ENCODE data around the gene PTDSS2.
"Not testable (repeated sequence)": the region's sequence is repeated elsewhere in the genome, so short reads cannot be mapped to it uniquely, and the experiment has no call there.

Gene PTDSS2

GRCh38 chr11:434496-434895, 15.6 kb upstream of the PTDSS2 start:
- no peak for TF ChIP-seq CTCF (conservative IDR thresholded peaks at IDR 0.05; ENCODE audit: low read length)
- DNase-seq (ENCODE audit: low read depth) = no peak
- H3K4me3 ChIP-seq (ENCODE audit: low read length) = no peak overlapping the region

GRCh38 chr11:434999-435740, 14.9 kb upstream of the PTDSS2 start:
- DNase-seq (ENCODE audit: low read depth); H3K4me3 ChIP-seq (ENCODE audit: low read length): not testable (repeated sequence)

GRCh38 chr11:437228-437870, 12.7 kb upstream of the PTDSS2 start:
- no peak for TF ChIP-seq CTCF (conservative IDR thresholded peaks at IDR 0.05; ENCODE audit: low read length)
- no peak overlapping the region for H3K4me3 ChIP-seq (ENCODE audit: low read length)
- no peak for DNase-seq (ENCODE audit: low read depth)

- no peak overlapping the region for H3K4me3 ChIP-seq (ENCODE audit: low read length)
- no peak for TF ChIP-seq CTCF (conservative IDR thresholded peaks at IDR 0.05; ENCODE audit: low read length)
Measured at GRCh38 chr11:438101-438844, 11.8 kb upstream of the PTDSS2 start.

GRCh38 chr11:439315-440064, 10.6 kb upstream of the PTDSS2 start:
- no peak overlapping the region for H3K4me3 ChIP-seq (ENCODE audit: low read length)
- TF ChIP-seq CTCF (conservative IDR thresholded peaks at IDR 0.05; ENCODE audit: low read length) = no peak
- no peak for DNase-seq (ENCODE audit: low read depth)

More at GRCh38 chr11:438101-438844, 11.8 kb upstream of the PTDSS2 start:
- no peak for DNase-seq (ENCODE audit: low read depth)

GRCh38 chr11:440065-441042, 9.7 kb upstream of the PTDSS2 start:
- TF ChIP-seq CTCF (conservative IDR thresholded peaks at IDR 0.05; ENCODE audit: low read length) = peak; percentile 10; the same call in 1 of the 2 replicates
- H3K4me3 ChIP-seq (ENCODE audit: low read length) = no peak overlapping the region
- DNase-seq (ENCODE audit: low read depth) = no peak

Measured in AG10803 (cell line).